ENCODE results near the gene CORIN. TPM values are rescaled to one million over a fixed set of nuclear protein-coding genes. Genes with fewer than 3 reads are reported as not detected.

CORIN gene
- total and polyA plus RNA-seq, 12 donors, result 0.10 to 1.1 (median 0.41) TPM; not detected in 2

- Histone ChIP-seq H3K4me3 (no peak overlapping the region), H3K9me3 (replicated peaks in 1 of 3) (no peaks in the 10 kb centered on the region), H3K27ac (no peak overlapping the region), H3K27me3 (no peaks in the 10 kb centered on the region), H3K4me1 (replicated peaks in 1 of 2) (no peaks in the 10 kb centered on the region), H3K36me3 (replicated peaks in 1 of 2) (no peaks in the 10 kb centered on the region)
- TF ChIP-seq POLR2A (IDR thresholded peaks at IDR 0.05), result no peak
- TF ChIP-seq, protein P1, sequence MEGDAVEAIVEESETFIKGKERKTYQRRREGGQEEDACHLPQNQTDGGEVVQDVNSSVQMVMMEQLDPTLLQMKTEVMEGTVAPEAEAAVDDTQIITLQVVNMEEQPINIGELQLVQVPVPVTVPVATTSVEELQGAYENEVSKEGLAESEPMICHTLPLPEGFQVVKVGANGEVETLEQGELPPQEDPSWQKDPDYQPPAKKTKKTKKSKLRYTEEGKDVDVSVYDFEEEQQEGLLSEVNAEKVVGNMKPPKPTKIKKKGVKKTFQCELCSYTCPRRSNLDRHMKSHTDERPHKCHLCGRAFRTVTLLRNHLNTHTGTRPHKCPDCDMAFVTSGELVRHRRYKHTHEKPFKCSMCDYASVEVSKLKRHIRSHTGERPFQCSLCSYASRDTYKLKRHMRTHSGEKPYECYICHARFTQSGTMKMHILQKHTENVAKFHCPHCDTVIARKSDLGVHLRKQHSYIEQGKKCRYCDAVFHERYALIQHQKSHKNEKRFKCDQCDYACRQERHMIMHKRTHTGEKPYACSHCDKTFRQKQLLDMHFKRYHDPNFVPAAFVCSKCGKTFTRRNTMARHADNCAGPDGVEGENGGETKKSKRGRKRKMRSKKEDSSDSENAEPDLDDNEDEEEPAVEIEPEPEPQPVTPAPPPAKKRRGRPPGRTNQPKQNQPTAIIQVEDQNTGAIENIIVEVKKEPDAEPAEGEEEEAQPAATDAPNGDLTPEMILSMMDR (IDR thresholded peaks at IDR 0.05), result no peak
- 60 to 74% (median 65%) methylated on average over 7 of the region's 7 CpGs for WGBS, 4 donors
- no peak for DNase-seq
- intact Hi-C loops (cut with DNase I), result no loop called here
Measured at GRCh38 chr4:47642985-47643760, 194.7 kb downstream of the CORIN start.

GRCh38 chr4:47642191-47642830 is 195.6 kb downstream of the CORIN start:
- no peaks in the 10 kb centered on the region for H3K4me1 ChIP-seq (replicated peaks in 1 of 2)
- no peak overlapping the region for H3K4me3 ChIP-seq
- H3K9me3 ChIP-seq (replicated peaks in 1 of 3), result no peaks in the 10 kb centered on the region
- no peaks in the 10 kb centered on the region for H3K27me3 ChIP-seq
- no peaks in the 10 kb centered on the region for H3K36me3 ChIP-seq (replicated peaks in 1 of 2)
- H3K27ac ChIP-seq, result no peak overlapping the region
- WGBS, 4 donors, result 84 to 90% (median 88%) methylated on average over 6 of the region's 6 CpGs
- intact Hi-C loops (cut with DNase I), result no loop called here
- TF ChIP-seq POLR2A (IDR thresholded peaks at IDR 0.05), result no peak
- TF ChIP-seq, protein P1 (IDR thresholded peaks at IDR 0.05), result no peak
- no peak for DNase-seq

DNA sequence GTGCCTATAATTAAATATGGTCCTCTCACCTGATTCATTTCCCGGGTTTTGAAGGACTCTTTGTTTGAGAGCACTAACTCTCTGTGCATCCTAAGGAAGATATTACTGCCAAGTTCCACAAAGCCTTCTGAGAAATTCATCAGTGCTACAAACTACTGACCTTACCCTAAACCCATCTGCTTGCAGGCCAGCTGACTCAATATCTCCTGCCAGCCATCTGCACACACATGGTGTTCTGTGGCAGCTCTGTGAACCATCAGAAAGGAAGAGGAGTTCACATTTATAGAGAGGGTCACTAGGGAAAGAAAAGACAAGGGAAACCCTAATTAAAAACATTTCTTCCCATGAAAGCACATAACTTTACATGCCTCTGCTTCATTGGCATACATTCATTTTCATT is 196.1 kb downstream of the CORIN start:
- no peaks in the 10 kb centered on the region for H3K9me3 ChIP-seq (replicated peaks in 1 of 3)
- H3K27me3 ChIP-seq, result no peaks in the 10 kb centered on the region
- H3K27ac ChIP-seq, result no peak overlapping the region
- no peak for DNase-seq
- no peak for TF ChIP-seq POLR2A (IDR thresholded peaks at IDR 0.05)
- TF ChIP-seq, protein P1 (IDR thresholded peaks at IDR 0.05), result no peak
- no peaks in the 10 kb centered on the region for H3K4me1 ChIP-seq (replicated peaks in 1 of 2)
- intact Hi-C loops (cut with DNase I), result no loop called here
- H3K4me3 ChIP-seq, result no peak overlapping the region
- H3K36me3 ChIP-seq (replicated peaks in 1 of 2), result no peaks in the 10 kb centered on the region
- 67 to 86% (median 77%) methylated on average over 1 of the region's 1 CpG for WGBS, 4 donors

- no peaks in the 10 kb centered on the region for H3K4me1 ChIP-seq (replicated peaks in 1 of 2)
- no peaks in the 10 kb centered on the region for H3K9me3 ChIP-seq (replicated peaks in 1 of 3)
- no peak for TF ChIP-seq POLR2A (IDR thresholded peaks at IDR 0.05)
- TF ChIP-seq, protein P1 (IDR thresholded peaks at IDR 0.05), result no peak
- no peaks in the 10 kb centered on the region for H3K36me3 ChIP-seq (replicated peaks in 1 of 2)
- intact Hi-C loops (cut with DNase I), result no loop called here
- no peak for DNase-seq
- H3K27ac ChIP-seq, result no peak overlapping the region
- no peak overlapping the region for H3K4me3 ChIP-seq
- H3K27me3 ChIP-seq, result no peaks in the 10 kb centered on the region
Measured at GRCh38 chr4:47640911-47641310, 197.0 kb downstream of the CORIN start.
